ENCODE measurements around the gene RAB37. TPM values are rescaled to one million over a fixed set of nuclear protein-coding genes. Genes with fewer than 3 reads are reported as not detected.

The RAB37 gene
- polyA plus RNA-seq, 1 donor from 2014 or later = not detected

DNA sequence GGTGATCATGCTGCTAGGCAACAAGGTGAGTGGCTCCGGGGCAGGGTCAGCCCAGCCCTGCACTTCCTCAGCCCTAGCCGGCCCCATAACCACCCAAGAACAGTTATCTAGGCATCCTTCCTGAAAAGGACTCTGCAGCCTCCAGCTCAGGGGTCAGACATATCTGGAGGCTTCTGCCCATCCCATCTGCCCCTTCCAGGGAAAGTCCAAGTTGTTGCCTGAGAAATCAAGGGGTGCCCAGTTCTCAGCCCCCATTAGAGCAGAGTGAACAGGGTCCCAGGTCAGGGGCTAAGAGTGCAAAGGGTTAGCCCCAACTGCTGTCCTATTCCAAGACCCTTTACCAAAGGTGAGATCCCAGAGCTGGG is 7.3 kb downstream of the RAB37 start:
- H3K9me3 ChIP-seq (ENCODE audit: low read length) = no peaks in the 10 kb centered on the region
- H3K4me3 ChIP-seq (ENCODE audit: low read length) = no peak overlapping the region
- no peak overlapping the region for H3K4me2 ChIP-seq (ENCODE audit: low read length)
- H3K9me2 ChIP-seq (ENCODE audit: insufficient read depth, low read length) = no peaks in the 10 kb centered on the region
- H3K27ac ChIP-seq (ENCODE audit: low read length) = no peak overlapping the region
- TF ChIP-seq CTCF (IDR thresholded peaks at IDR 0.05; ENCODE audit: poor library complexity, severe bottlenecking) = no peak
- TF ChIP-seq EP300 (conservative IDR thresholded peaks at IDR 0.05; ENCODE audit: poor library complexity, severe bottlenecking) = no peak
- TF ChIP-seq SMC3 (conservative IDR thresholded peaks at IDR 0.05; ENCODE audit: poor library complexity) = no peak
- no peak for TF ChIP-seq MXI1 (conservative IDR thresholded peaks at IDR 0.05; ENCODE audit: poor library complexity, severe bottlenecking)
- no peak for TF ChIP-seq TAF1 (IDR thresholded peaks at IDR 0.05; ENCODE audit: low read depth)
- TF ChIP-seq POLR2AphosphoS5 (IDR thresholded peaks at IDR 0.05) = no peak
- no peaks in the 10 kb centered on the region for H4K20me1 ChIP-seq (ENCODE audit: insufficient read depth)
- H3F3A ChIP-seq (ENCODE audit: insufficient read depth, low read length, poor library complexity, severe bottlenecking) = no peaks in the 10 kb centered on the region
- H3K36me3 ChIP-seq (ENCODE audit: insufficient read depth, low read length) = no peaks in the 10 kb centered on the region
- H3K27me3 ChIP-seq (ENCODE audit: insufficient read depth, low read depth, low read length) = peaks cover 23% of the 10 kb centered on the region
- H3K79me2 ChIP-seq (replicated peaks; ENCODE audit: insufficient read depth, low read length) = no peaks in the 10 kb centered on the region
- no peak overlapping the region for H3K9ac ChIP-seq (ENCODE audit: low read length)
- H2AFZ ChIP-seq (ENCODE audit: low read depth, low read length) = no peak overlapping the region

- H3K27ac ChIP-seq (ENCODE audit: low read length) = no peak overlapping the region
- no peak overlapping the region for H3K4me2 ChIP-seq (ENCODE audit: low read length)
- no peaks in the 10 kb centered on the region for H4K20me1 ChIP-seq (ENCODE audit: insufficient read depth)
- no peak overlapping the region for H3K9ac ChIP-seq (ENCODE audit: low read length)
- peaks cover 25% of the 10 kb centered on the region for H3K27me3 ChIP-seq (ENCODE audit: insufficient read depth, low read depth, low read length)
- H3K4me3 ChIP-seq (ENCODE audit: low read length) = no peak overlapping the region
- no peak overlapping the region for H2AFZ ChIP-seq (ENCODE audit: low read depth, low read length)
- TF ChIP-seq, protein P1, sequence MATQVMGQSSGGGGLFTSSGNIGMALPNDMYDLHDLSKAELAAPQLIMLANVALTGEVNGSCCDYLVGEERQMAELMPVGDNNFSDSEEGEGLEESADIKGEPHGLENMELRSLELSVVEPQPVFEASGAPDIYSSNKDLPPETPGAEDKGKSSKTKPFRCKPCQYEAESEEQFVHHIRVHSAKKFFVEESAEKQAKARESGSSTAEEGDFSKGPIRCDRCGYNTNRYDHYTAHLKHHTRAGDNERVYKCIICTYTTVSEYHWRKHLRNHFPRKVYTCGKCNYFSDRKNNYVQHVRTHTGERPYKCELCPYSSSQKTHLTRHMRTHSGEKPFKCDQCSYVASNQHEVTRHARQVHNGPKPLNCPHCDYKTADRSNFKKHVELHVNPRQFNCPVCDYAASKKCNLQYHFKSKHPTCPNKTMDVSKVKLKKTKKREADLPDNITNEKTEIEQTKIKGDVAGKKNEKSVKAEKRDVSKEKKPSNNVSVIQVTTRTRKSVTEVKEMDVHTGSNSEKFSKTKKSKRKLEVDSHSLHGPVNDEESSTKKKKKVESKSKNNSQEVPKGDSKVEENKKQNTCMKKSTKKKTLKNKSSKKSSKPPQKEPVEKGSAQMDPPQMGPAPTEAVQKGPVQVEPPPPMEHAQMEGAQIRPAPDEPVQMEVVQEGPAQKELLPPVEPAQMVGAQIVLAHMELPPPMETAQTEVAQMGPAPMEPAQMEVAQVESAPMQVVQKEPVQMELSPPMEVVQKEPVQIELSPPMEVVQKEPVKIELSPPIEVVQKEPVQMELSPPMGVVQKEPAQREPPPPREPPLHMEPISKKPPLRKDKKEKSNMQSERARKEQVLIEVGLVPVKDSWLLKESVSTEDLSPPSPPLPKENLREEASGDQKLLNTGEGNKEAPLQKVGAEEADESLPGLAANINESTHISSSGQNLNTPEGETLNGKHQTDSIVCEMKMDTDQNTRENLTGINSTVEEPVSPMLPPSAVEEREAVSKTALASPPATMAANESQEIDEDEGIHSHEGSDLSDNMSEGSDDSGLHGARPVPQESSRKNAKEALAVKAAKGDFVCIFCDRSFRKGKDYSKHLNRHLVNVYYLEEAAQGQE (IDR thresholded peaks at IDR 0.05; ENCODE audit: borderline replicate concordance) = no peak
- TF ChIP-seq RAD21 (conservative IDR thresholded peaks at IDR 0.05) (peak; percentile 54), SMC3 (conservative IDR thresholded peaks at IDR 0.05; ENCODE audit: poor library complexity) (peak; percentile 27), CTCF (IDR thresholded peaks at IDR 0.05; ENCODE audit: poor library complexity, severe bottlenecking) (peak; percentile 60)
- no peaks in the 10 kb centered on the region for H3F3A ChIP-seq (ENCODE audit: insufficient read depth, low read length, poor library complexity, severe bottlenecking)
- no peaks in the 10 kb centered on the region for H3K9me2 ChIP-seq (ENCODE audit: insufficient read depth, low read length)
- no peaks in the 10 kb centered on the region for H3K79me2 ChIP-seq (replicated peaks; ENCODE audit: insufficient read depth, low read length)
- no peaks in the 10 kb centered on the region for H3K9me3 ChIP-seq (ENCODE audit: low read length)
- H3K36me3 ChIP-seq (ENCODE audit: insufficient read depth, low read length) = no peaks in the 10 kb centered on the region
Observed at GRCh38 chr17:74744714-74745547, 7.9 kb downstream of the RAB37 start.
